CD1c-positive myeloid dendritic cell (primary cell): ENCODE results near the gene SMAGP.
"Not testable (repeated sequence)": the region's sequence is repeated elsewhere in the genome, so short reads cannot be mapped to it uniquely, and the experiment has no call there.

ENCODE experiments used
- DNase-seq: peaks from one replicate; pipeline ENCODE4 v3.0.0-alpha.2; 2016; ENCODE audit errors: extremely low spot score

The SMAGP gene

GRCh38 chr12:51270067-51270950, at the start of gene SMAGP:
TSS of gene SMAGP (minus strand) at chr12:51270415. CDS start at chr12:51269278, 1,137 bp downstream.
- DNase-seq, result peak; percentile 77

- DNase-seq, result peak; percentile 31
Observed at GRCh38 chr12:51318846-51319599, 48.8 kb upstream of the SMAGP start.

GRCh38 chr12:51318057-51318806, 48.0 kb upstream of the SMAGP start:
- DNase-seq, result not testable (repeated sequence)

- DNase-seq, result no peak
Observed at GRCh38 chr12:51311389-51311788, 41.2 kb upstream of the SMAGP start.

- no peak for DNase-seq
Observed at GRCh38 chr12:51307655-51308593, 37.7 kb upstream of the SMAGP start.

- DNase-seq, result peak; percentile 17
Observed at GRCh38 chr12:51306507-51306906, 36.3 kb upstream of the SMAGP start.

- DNase-seq, result not testable (repeated sequence)
Observed at GRCh38 chr12:51300768-51301167, 30.6 kb upstream of the SMAGP start.

- no peak for DNase-seq
Observed at GRCh38 chr12:51295651-51296050, 25.4 kb upstream of the SMAGP start.

GRCh38 chr12:51294097-51294496, 23.9 kb upstream of the SMAGP start:
- DNase-seq, result not testable (repeated sequence)

- DNase-seq, result no peak
Observed at GRCh38 chr12:51293696-51294095, 23.5 kb upstream of the SMAGP start.

GRCh38 chr12:51291603-51292513, 21.6 kb upstream of the SMAGP start:
- DNase-seq, result peak; percentile 66

GRCh38 chr12:51285843-51286242, 15.6 kb upstream of the SMAGP start:
- DNase-seq, result no peak

- no peak for DNase-seq
Observed at GRCh38 chr12:51281202-51281924, 11.1 kb upstream of the SMAGP start.

- no peak for DNase-seq
Observed at GRCh38 chr12:51275088-51275487, 4.9 kb upstream of the SMAGP start.

- not testable (repeated sequence) for DNase-seq
Observed at GRCh38 chr12:51272810-51273209, 2.6 kb upstream of the SMAGP start.

GRCh38 chr12:51270951-51271518, 820 bp upstream of the SMAGP start:
- peak; percentile 54 for DNase-seq

GRCh38 chr12:51269174-51270066, 795 bp downstream of the SMAGP start:
- peak; percentile 25 for DNase-seq

GRCh38 chr12:51265024-51265423, 5.2 kb downstream of the SMAGP start:
- no peak for DNase-seq
